ENCODE results near the gene SCFD2. TPM values are rescaled to one million over a fixed set of nuclear protein-coding genes. Genes with fewer than 3 reads are reported as not detected.

Gene SCFD2
- total RNA-seq, 1 experiment from 2014 or later = 36.6 TPM

DNA sequence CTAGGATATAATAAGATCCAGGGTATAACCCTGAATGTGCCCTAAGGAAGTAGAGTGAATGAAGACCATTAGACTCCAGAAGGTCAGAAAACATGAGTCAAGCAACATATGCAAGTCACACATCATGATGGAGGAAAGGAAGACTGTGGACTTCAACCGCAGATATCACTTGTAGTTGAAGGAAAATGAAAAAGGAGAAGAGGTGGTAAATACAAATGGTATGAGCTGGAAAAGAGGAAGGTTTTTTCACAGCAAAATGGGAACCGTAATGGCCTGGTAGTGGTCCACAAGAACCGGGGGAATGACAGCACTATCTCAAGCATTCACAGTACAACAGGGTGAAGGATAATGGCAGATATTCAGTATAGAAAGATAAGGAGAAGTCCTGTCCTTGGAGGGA is 5.2 kb upstream of the SCFD2 start:
- no peaks in the 10 kb centered on the region for H3K9me3 ChIP-seq (ENCODE audit: low read length)
- H3K27ac ChIP-seq (ENCODE audit: low read length) = no peak overlapping the region
- no peaks in the 10 kb centered on the region for H3F3A ChIP-seq (ENCODE audit: low read length, unreplicated experiment)
- no TSS peak for BruUV-seq (replicated peaks)
- H3K27me3 ChIP-seq (ENCODE audit: low read length) = no peaks in the 10 kb centered on the region
- H3K4me1 ChIP-seq (ENCODE audit: insufficient read depth, low read length) = peaks cover 8% of the 10 kb centered on the region
- no peaks in the 10 kb centered on the region for H3K79me2 ChIP-seq (ENCODE audit: low read length)
- intact Hi-C loops (cut with micrococcal nuclease) = no loop called here
- no peaks in the 10 kb centered on the region for H3K36me3 ChIP-seq (ENCODE audit: low read depth, low read length)
- no peaks in the 10 kb centered on the region for H4K20me1 ChIP-seq (ENCODE audit: low read length)
- ATAC-seq = no peak
- DNase-seq = no peak
- TF ChIP-seq EZH2phosphoT487 (IDR thresholded peaks at IDR 0.05; ENCODE audit: borderline replicate concordance, low read length) (no peak), EZH2 (IDR thresholded peaks at IDR 0.05; ENCODE audit: low read length, unreplicated experiment) (no peak)
- TF ChIP-seq, protein P1, sequence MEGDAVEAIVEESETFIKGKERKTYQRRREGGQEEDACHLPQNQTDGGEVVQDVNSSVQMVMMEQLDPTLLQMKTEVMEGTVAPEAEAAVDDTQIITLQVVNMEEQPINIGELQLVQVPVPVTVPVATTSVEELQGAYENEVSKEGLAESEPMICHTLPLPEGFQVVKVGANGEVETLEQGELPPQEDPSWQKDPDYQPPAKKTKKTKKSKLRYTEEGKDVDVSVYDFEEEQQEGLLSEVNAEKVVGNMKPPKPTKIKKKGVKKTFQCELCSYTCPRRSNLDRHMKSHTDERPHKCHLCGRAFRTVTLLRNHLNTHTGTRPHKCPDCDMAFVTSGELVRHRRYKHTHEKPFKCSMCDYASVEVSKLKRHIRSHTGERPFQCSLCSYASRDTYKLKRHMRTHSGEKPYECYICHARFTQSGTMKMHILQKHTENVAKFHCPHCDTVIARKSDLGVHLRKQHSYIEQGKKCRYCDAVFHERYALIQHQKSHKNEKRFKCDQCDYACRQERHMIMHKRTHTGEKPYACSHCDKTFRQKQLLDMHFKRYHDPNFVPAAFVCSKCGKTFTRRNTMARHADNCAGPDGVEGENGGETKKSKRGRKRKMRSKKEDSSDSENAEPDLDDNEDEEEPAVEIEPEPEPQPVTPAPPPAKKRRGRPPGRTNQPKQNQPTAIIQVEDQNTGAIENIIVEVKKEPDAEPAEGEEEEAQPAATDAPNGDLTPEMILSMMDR (conservative IDR thresholded peaks at IDR 0.05; ENCODE audit: low read depth, low read length) = no peak
- H3K9me2 ChIP-seq (replicated peaks; ENCODE audit: low read length) = no peaks in the 10 kb centered on the region
- CTCF ChIA-PET = no interaction called here
- no peak overlapping the region for H3K4me2 ChIP-seq (ENCODE audit: low read length)
- no peak overlapping the region for H2AFZ ChIP-seq (ENCODE audit: low read length)
- no peak overlapping the region for H3K9ac ChIP-seq (ENCODE audit: low read length)
- POLR2A ChIA-PET (ENCODE audit: unreplicated experiment) = no interaction called here
- H3K4me3 ChIP-seq (ENCODE audit: low read length) = no peak overlapping the region

- Histone ChIP-seq H3K27me3 (ENCODE audit: low read length) (no peaks in the 10 kb centered on the region), H3K4me2 (ENCODE audit: low read length) (no peak overlapping the region), H3K79me2 (ENCODE audit: low read length) (peaks cover 31% of the 10 kb centered on the region), H3K4me3 (ENCODE audit: low read length) (no peak overlapping the region), H3K36me3 (ENCODE audit: low read depth, low read length) (no peaks in the 10 kb centered on the region), H3K4me1 (ENCODE audit: insufficient read depth, low read length) (peaks cover 15% of the 10 kb centered on the region), H3K27ac (ENCODE audit: low read length) (no peak overlapping the region), H3K9me2 (replicated peaks; ENCODE audit: low read length) (no peaks in the 10 kb centered on the region), H2AFZ (ENCODE audit: low read length) (no peak overlapping the region), H3K9me3 (ENCODE audit: low read length) (no peaks in the 10 kb centered on the region), H4K20me1 (ENCODE audit: low read length) (no peaks in the 10 kb centered on the region), H3F3A (ENCODE audit: low read length, unreplicated experiment) (no peaks in the 10 kb centered on the region), H3K9ac (ENCODE audit: low read length) (no peak overlapping the region)
- ChIA-PET POLR2A (ENCODE audit: unreplicated experiment) (no interaction called here), CTCF (no interaction called here)
- intact Hi-C loops (cut with micrococcal nuclease) = loop anchor here (10.0 kb wide), 2 partner anchors 353 to 697 kb away; partner anchors contain the start of gene CHIC2
- TF ChIP-seq EZH2phosphoT487 (IDR thresholded peaks at IDR 0.05; ENCODE audit: borderline replicate concordance, low read length) (no peak), EZH2 (IDR thresholded peaks at IDR 0.05; ENCODE audit: low read length, unreplicated experiment) (no peak)
- TF ChIP-seq, protein P1 (conservative IDR thresholded peaks at IDR 0.05; ENCODE audit: low read depth, low read length) = no peak
- no TSS peak for BruUV-seq (replicated peaks)
- no peak for ATAC-seq
- no peak for DNase-seq
Measured at GRCh38 chr4:53367721-53368120, 1.9 kb upstream of the SCFD2 start.

DNA sequence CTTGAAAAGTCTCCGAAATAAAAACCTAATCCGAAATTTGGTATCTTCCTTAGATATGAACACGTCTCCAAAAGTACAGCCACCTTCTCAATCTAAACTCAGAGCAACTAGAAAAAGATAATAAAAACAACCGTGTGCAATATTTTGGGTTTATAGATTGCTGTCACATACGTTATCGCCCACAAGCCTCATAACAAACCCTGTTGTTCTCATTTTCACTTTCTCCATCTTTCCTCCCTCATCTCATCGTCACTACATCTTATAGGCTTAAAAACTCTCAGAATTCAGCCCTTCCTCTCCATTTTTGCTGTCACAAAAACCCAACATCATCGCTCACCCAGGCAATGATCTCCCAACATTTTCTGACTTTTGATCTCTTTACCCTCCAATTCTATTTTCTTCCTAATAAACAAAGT is 448 bp upstream of the SCFD2 start:
- Histone ChIP-seq H3F3A (ENCODE audit: low read length, unreplicated experiment) (no peaks in the 10 kb centered on the region), H3K9me3 (ENCODE audit: low read length) (no peaks in the 10 kb centered on the region), H3K36me3 (ENCODE audit: low read depth, low read length) (no peaks in the 10 kb centered on the region), H3K4me1 (ENCODE audit: insufficient read depth, low read length) (peaks cover 30% of the 10 kb centered on the region), H2AFZ (ENCODE audit: low read length) (peak overlapping the region; percentile 84), H4K20me1 (ENCODE audit: low read length) (peaks cover 8% of the 10 kb centered on the region), H3K27ac (ENCODE audit: low read length) (no peak overlapping the region), H3K4me3 (ENCODE audit: low read length) (peak overlapping the region; percentile 95), H3K9ac (ENCODE audit: low read length) (peak overlapping the region; percentile 91), H3K4me2 (ENCODE audit: low read length) (peak overlapping the region; percentile 92), H3K79me2 (ENCODE audit: low read length) (peaks cover 45% of the 10 kb centered on the region), H3K9me2 (replicated peaks; ENCODE audit: low read length) (no peaks in the 10 kb centered on the region), H3K27me3 (ENCODE audit: low read length) (no peaks in the 10 kb centered on the region)
- TF ChIP-seq EZH2 (IDR thresholded peaks at IDR 0.05; ENCODE audit: low read length, unreplicated experiment) (no peak), EZH2phosphoT487 (IDR thresholded peaks at IDR 0.05; ENCODE audit: borderline replicate concordance, low read length) (no peak)
- TF ChIP-seq, protein P1 (conservative IDR thresholded peaks at IDR 0.05; ENCODE audit: low read depth, low read length) = no peak
- ATAC-seq = no peak
- BruUV-seq (replicated peaks) = TSS peak; percentile 98
- no peak for DNase-seq
- intact Hi-C loops (cut with micrococcal nuclease) = loop anchor here (1.0 to 10.0 kb wide), 3 partner anchors 11 to 698 kb away; partner anchors contain the start of genes CHIC2 and FIP1L1
- POLR2A ChIA-PET (ENCODE audit: unreplicated experiment) = no interaction called here
- CTCF ChIA-PET = no interaction called here

All from PC-3 (cell line).